Measurements from ENCODE around the gene RPLP2. TPM values are rescaled to one million over a fixed set of nuclear protein-coding genes. Genes with fewer than 3 reads are reported as not detected.

Gene RPLP2
- 1,000 to 10,000 TPM; 2,888 to 3,019 TPM for total RNA-seq

GRCh38 chr11:809287-810039 lies at the start of gene RPLP2:
Gene RPLP2 (plus strand): TSS chr11:809967. CDS start chr11:810235, 268 bp downstream.
- no peaks in the 10 kb centered on the region for H3K9me3 Mint-ChIP-seq
- DNase-seq = peak; percentile 98
- peak within 1 kb of the TSS; percentile 91 for H3K4me3 Mint-ChIP-seq
- POLR2A ChIA-PET = interaction anchor here (0.6 to 2.9 kb wide), 13 partner anchors 10 to 303 kb away, joined by 3 to 51 read pairs (median 5); partner anchors contain the start of genes CD151, CRACR2B, PNPLA2 and RNH1
- peaks cover 27% of the 10 kb centered on the region for H3K4me1 Mint-ChIP-seq
- H3K27me3 Mint-ChIP-seq = no peaks in the 10 kb centered on the region
- peak within 1 kb of the TSS; percentile 97 for H3K27ac Mint-ChIP-seq
- H3K36me3 Mint-ChIP-seq = peaks cover 14% of the 10 kb centered on the region
- peak; percentile 81 for ATAC-seq (ENCODE audit: low read depth)

- no peaks in the 10 kb centered on the region for H3K27me3 Mint-ChIP-seq
- H3K36me3 Mint-ChIP-seq = peaks cover 10% of the 10 kb centered on the region
- H3K4me1 Mint-ChIP-seq = no peaks in the 10 kb centered on the region
- POLR2A ChIA-PET = no interaction called here
- no peak for ATAC-seq (ENCODE audit: low read depth)
- no peak overlapping the region for H3K27ac Mint-ChIP-seq
- no peak overlapping the region for H3K4me3 Mint-ChIP-seq
- H3K9me3 Mint-ChIP-seq = no peaks in the 10 kb centered on the region
- no peak for DNase-seq
These were observed 49.5 kb upstream of the RPLP2 start for GRCh38 chr11:760236-760635.

- Mint-ChIP-seq H3K9me3 (no peaks in the 10 kb centered on the region), H3K27ac (no peak overlapping the region), H3K4me1 (no peaks in the 10 kb centered on the region), H3K4me3 (no peak overlapping the region), H3K27me3 (no peaks in the 10 kb centered on the region), H3K36me3 (peaks cover 10% of the 10 kb centered on the region)
- POLR2A ChIA-PET = interaction anchor here (1.4 kb wide), 1 partner anchor 12 kb away, joined by 5 read pairs; no protein-coding TSS in a partner anchor
- DNase-seq = no peak
- no peak for ATAC-seq (ENCODE audit: low read depth)
These were observed 48.1 kb upstream of the RPLP2 start for GRCh38 chr11:761526-762108.

GRCh38 chr11:762421-763072 lies 47.2 kb upstream of the RPLP2 start:
- Mint-ChIP-seq H3K9me3 (no peaks in the 10 kb centered on the region), H3K27me3 (no peaks in the 10 kb centered on the region), H3K4me3 (no peak overlapping the region), H3K36me3 (peaks cover 6% of the 10 kb centered on the region), H3K27ac (no peak overlapping the region), H3K4me1 (no peaks in the 10 kb centered on the region)
- POLR2A ChIA-PET = interaction anchor here (0.8 to 1.4 kb wide), 2 partner anchors 13 kb away, joined by 3 to 5 read pairs; no protein-coding TSS in a partner anchor
- no peak for DNase-seq
- peak; percentile 33 for ATAC-seq (ENCODE audit: low read depth)

GRCh38 chr11:763073-763463 lies 46.7 kb upstream of the RPLP2 start:
- DNase-seq (no peak), ATAC-seq (ENCODE audit: low read depth) (no peak)
- Mint-ChIP-seq H3K27ac (no peak overlapping the region), H3K36me3 (peaks cover 3% of the 10 kb centered on the region), H3K27me3 (no peaks in the 10 kb centered on the region), H3K4me1 (no peaks in the 10 kb centered on the region), H3K9me3 (no peaks in the 10 kb centered on the region), H3K4me3 (no peak overlapping the region)
- POLR2A ChIA-PET = interaction anchor here (0.8 kb wide), 1 partner anchor 13 kb away, joined by 3 read pairs; no protein-coding TSS in a partner anchor

GRCh38 chr11:763549-764321 lies 46.0 kb upstream of the RPLP2 start:
- H3K27me3 Mint-ChIP-seq = no peaks in the 10 kb centered on the region

GRCh38 chr11:764322-765024 lies 45.3 kb upstream of the RPLP2 start:
- H3K27me3 Mint-ChIP-seq = no peaks in the 10 kb centered on the region
- H3K9me3 Mint-ChIP-seq = no peaks in the 10 kb centered on the region
- H3K36me3 Mint-ChIP-seq = peaks cover 3% of the 10 kb centered on the region
- H3K27ac Mint-ChIP-seq = no peak overlapping the region
- no peaks in the 10 kb centered on the region for H3K4me1 Mint-ChIP-seq
- H3K4me3 Mint-ChIP-seq = no peak overlapping the region
- POLR2A ChIA-PET = interaction anchor here (1.2 kb wide), 1 partner anchor 38 kb away, joined by 4 read pairs; no protein-coding TSS in a partner anchor
- ATAC-seq (ENCODE audit: low read depth) (no peak), DNase-seq (no peak)

More at GRCh38 chr11:763549-764321, 46.0 kb upstream of the RPLP2 start:
- H3K36me3 Mint-ChIP-seq = peaks cover 3% of the 10 kb centered on the region
- H3K27ac Mint-ChIP-seq = no peak overlapping the region
- no peak overlapping the region for H3K4me3 Mint-ChIP-seq
- H3K4me1 Mint-ChIP-seq = no peaks in the 10 kb centered on the region
- no peaks in the 10 kb centered on the region for H3K9me3 Mint-ChIP-seq
- ATAC-seq (ENCODE audit: low read depth) = no peak
- no peak for DNase-seq
- POLR2A ChIA-PET = interaction anchor here (0.8 kb wide), 1 partner anchor 12 kb away, joined by 3 read pairs; no protein-coding TSS in a partner anchor

GRCh38 chr11:765025-765801 lies 44.6 kb upstream of the RPLP2 start:
- POLR2A ChIA-PET = interaction anchor here (0.7 to 1.2 kb wide), 2 partner anchors 11 to 39 kb away, joined by 3 to 4 read pairs; no protein-coding TSS in a partner anchor
- DNase-seq = peak; percentile 69
- Mint-ChIP-seq H3K4me3 (no peak overlapping the region), H3K27me3 (no peaks in the 10 kb centered on the region), H3K27ac (no peak overlapping the region), H3K36me3 (peaks cover 3% of the 10 kb centered on the region), H3K4me1 (no peaks in the 10 kb centered on the region), H3K9me3 (no peaks in the 10 kb centered on the region)
- ATAC-seq (ENCODE audit: low read depth) = peak; percentile 75

- POLR2A ChIA-PET = interaction anchor here (0.7 kb wide), 1 partner anchor 10 kb away, joined by 3 read pairs; no protein-coding TSS in a partner anchor
- Mint-ChIP-seq H3K4me1 (no peaks in the 10 kb centered on the region), H3K4me3 (no peak overlapping the region), H3K9me3 (no peaks in the 10 kb centered on the region), H3K36me3 (peaks cover 3% of the 10 kb centered on the region), H3K27ac (no peak overlapping the region), H3K27me3 (no peaks in the 10 kb centered on the region)
- DNase-seq (no peak), ATAC-seq (ENCODE audit: low read depth) (no peak)
These were observed 44.0 kb upstream of the RPLP2 start for GRCh38 chr11:765802-766091.

GRCh38 chr11:766106-766935 lies 43.4 kb upstream of the RPLP2 start:
- Mint-ChIP-seq H3K4me1 (no peaks in the 10 kb centered on the region), H3K36me3 (peaks cover 3% of the 10 kb centered on the region), H3K27ac (no peak overlapping the region), H3K4me3 (no peak overlapping the region), H3K27me3 (no peaks in the 10 kb centered on the region), H3K9me3 (no peaks in the 10 kb centered on the region)
- ATAC-seq (ENCODE audit: low read depth) = no peak
- POLR2A ChIA-PET = interaction anchor here (0.6 to 0.7 kb wide), 2 partner anchors 9 to 31 kb away, joined by 3 read pairs; no protein-coding TSS in a partner anchor
- no peak for DNase-seq

- ATAC-seq (ENCODE audit: low read depth) = no peak
- Mint-ChIP-seq H3K4me1 (no peaks in the 10 kb centered on the region), H3K27ac (no peak overlapping the region), H3K27me3 (no peaks in the 10 kb centered on the region), H3K9me3 (no peaks in the 10 kb centered on the region), H3K36me3 (peaks cover 3% of the 10 kb centered on the region), H3K4me3 (no peak overlapping the region)
- POLR2A ChIA-PET = no interaction called here
- no peak for DNase-seq
These were observed 42.9 kb upstream of the RPLP2 start for GRCh38 chr11:766936-767210.
